ENCODE results near the gene BARHL1. TPM values are rescaled to one million over a fixed set of nuclear protein-coding genes. Genes with fewer than 3 reads are reported as not detected.
A peak's percentile ranks its signal among the peaks of the same experiment; 100 is the strongest.
"Not testable (repeated sequence)": the region's sequence is repeated elsewhere in the genome, so short reads cannot be mapped to it uniquely, and the experiment has no call there.

BARHL1 gene
- polyA plus RNA-seq, 1 donor = not detected

GRCh38 chr9:132556714-132557113, 25.7 kb upstream of the BARHL1 start:
- DNase-seq = no peak

GRCh38 chr9:132557159-132557558, 25.2 kb upstream of the BARHL1 start:
- no peak for DNase-seq

GRCh38 chr9:132559711-132560110, 22.7 kb upstream of the BARHL1 start:
- DNase-seq = no peak

- no peak for DNase-seq
Observed at GRCh38 chr9:132560616-132561202, 21.7 kb upstream of the BARHL1 start.

- DNase-seq = no peak
Observed at GRCh38 chr9:132562306-132562573, 20.2 kb upstream of the BARHL1 start.

- DNase-seq = no peak
Observed at GRCh38 chr9:132564526-132564925, 17.9 kb upstream of the BARHL1 start.

- DNase-seq = not testable (repeated sequence)
Observed at GRCh38 chr9:132568787-132569186, 13.6 kb upstream of the BARHL1 start.

GRCh38 chr9:132571806-132572600, 10.4 kb upstream of the BARHL1 start:
- DNase-seq = no peak

- no peak for DNase-seq
Observed at GRCh38 chr9:132572921-132573320, 9.5 kb upstream of the BARHL1 start.

- DNase-seq = peak; percentile 73
Observed at GRCh38 chr9:132575005-132575609, 7.3 kb upstream of the BARHL1 start.

- no peak for DNase-seq
Observed at GRCh38 chr9:132575811-132576210, 6.6 kb upstream of the BARHL1 start.

- DNase-seq = no peak
Observed at GRCh38 chr9:132577119-132577518, 5.3 kb upstream of the BARHL1 start.

- DNase-seq = no peak
Observed at GRCh38 chr9:132578367-132578932, 4.0 kb upstream of the BARHL1 start.

- no peak for DNase-seq
Observed at GRCh38 chr9:132579427-132579798, 3.0 kb upstream of the BARHL1 start.

GRCh38 chr9:132582786-132583583, 579 bp downstream of the BARHL1 start:
- no peak for DNase-seq

GRCh38 chr9:132583584-132584304, 1.3 kb downstream of the BARHL1 start:
- no peak for DNase-seq

- no peak for DNase-seq
Observed at GRCh38 chr9:132584601-132585560, 2.5 kb downstream of the BARHL1 start.

- DNase-seq = no peak
Observed at GRCh38 chr9:132585954-132586829, 3.8 kb downstream of the BARHL1 start.

- DNase-seq = no peak
Observed at GRCh38 chr9:132586830-132587591, 4.6 kb downstream of the BARHL1 start.
